Natural killer cell (primary cell): ENCODE measurements around the gene RAB27A. TPM values are rescaled to one million over a fixed set of nuclear protein-coding genes. Genes with fewer than 3 reads are reported as not detected.
A peak's percentile ranks its signal among the peaks of the same experiment; 100 is the strongest.

Experiments
- ATAC-seq, 3 donors: fragments of 150-1000 bp in 2 of 3; fragments of 200-7000 bp in 1 of 3; cut with Tn5 transposase; 1 replicate in 1 of 3; 2 replicates in 2 of 3; pipeline ENCODE4 v1.10.0; 2021; ENCODE audit warnings: mild to moderate bottlenecking in 2 of 3, moderate library complexity in 2 of 3
- DNase-seq, 2 donors: peaks; one replicate each; pipeline versions ENCODE4 v3.0.0 to v3.0.0-alpha.2; 2013 to 2021; ENCODE audit warnings: mixed read lengths in 1 of 2
- H3K27ac ChIP-seq: one replicate; pipeline ENCODE4 v1.5.1; 2013; ENCODE audit warnings: mild to moderate bottlenecking, low read length
- H3K27me3 ChIP-seq: one replicate; pipeline ENCODE4 v1.6.1; 2013; ENCODE audit warnings: low read length; ENCODE audit not compliant: control insufficient read depth, insufficient read depth
- H3K36me3 ChIP-seq: one replicate; pipeline ENCODE4 v1.6.1; 2013; ENCODE audit warnings: low read length; ENCODE audit not compliant: control insufficient read depth, insufficient read depth
- H3K4me1 ChIP-seq: one replicate; pipeline ENCODE4 v1.6.1; 2013; ENCODE audit warnings: low read length; ENCODE audit not compliant: control insufficient read depth, insufficient read depth
- H3K4me3 ChIP-seq: one replicate; pipeline ENCODE4 v1.5.1; 2013; ENCODE audit warnings: low read length
- H3K9me3 ChIP-seq: one replicate; pipeline ENCODE4 v1.6.1; 2013; ENCODE audit warnings: low read length; ENCODE audit not compliant: control insufficient read depth, insufficient read depth
- H3K27ac Mint-ChIP-seq, 2 donors: one replicate each; pipeline ENCODE4 v1.8.0; 2022; ENCODE audit warnings: mild to moderate bottlenecking in 2 of 2, mixed read lengths in 2 of 2, moderate library complexity in 1 of 2
- H3K27me3 Mint-ChIP-seq, 2 donors: one replicate each; pipeline ENCODE4 v1.8.0; 2022; ENCODE audit warnings: low read depth in 2 of 2, mixed read lengths in 2 of 2
- H3K36me3 Mint-ChIP-seq: one replicate; pipeline ENCODE4 v1.8.0; 2022; ENCODE audit warnings: mixed read lengths
- H3K4me1 Mint-ChIP-seq, 2 donors: one replicate each; pipeline ENCODE4 v1.8.0; 2022; ENCODE audit warnings: mixed read lengths in 2 of 2
- H3K4me3 Mint-ChIP-seq: one replicate; pipeline ENCODE4 v1.8.0; 2022; ENCODE audit warnings: mild to moderate bottlenecking, moderate library complexity, mixed read lengths
- H3K9me3 Mint-ChIP-seq, 2 donors: one replicate each; pipeline ENCODE4 v1.8.0; 2022; ENCODE audit warnings: mixed read lengths in 2 of 2
- CTCF ChIP-seq: fragments of 200-600 bp; IDR thresholded peaks from one replicate; pipeline ENCODE4 v1.8.0; 2022; ENCODE audit warnings: antibody characterized with exemption
- WGBS: methylation state at CpG from one replicate; pipeline ENCODE4 v1.1.7; 2013; ENCODE audit warnings: missing lambda C conversion rate; ENCODE audit not compliant: insufficient coverage; 5-methylcytosine and 5-hydroxymethylcytosine counted together
- intact Hi-C: fragments of 100-400 bp; cut with micrococcal nuclease; formaldehyde crosslinking; loops from one replicate; pipeline ENCODE4 v1.14.2; 2022
- total RNA-seq, 4 donors: library from RNA; stranded (reverse); fragments of 120-200 nt in 1 of 4; gene quantifications; one replicate each; pipeline versions ENCODE4 v1.2.3 to v1.2.4, GENCODE V29; 2013 to 2022

Gene RAB27A
- total RNA-seq, 3 donors from 2014 or later (not counting 1 experiment from before 2014, with no cell fraction given) = 90.0 to 111 (median 98.1) TPM

GRCh38 chr15:55218056-55218455, 71.6 kb downstream of the RAB27A start:
- peaks cover 45 to 46% of the 10 kb centered on the region in 2 donors for H3K4me1 Mint-ChIP-seq
- H3K36me3 Mint-ChIP-seq = no peaks in the 10 kb centered on the region
- peaks cover 6% of the 10 kb centered on the region for H3K36me3 ChIP-seq
- WGBS = 59% methylated on average over 2 of the region's 2 CpGs
- TF ChIP-seq CTCF = no peak
- intact Hi-C loops = loop anchor here (5.0 kb wide), 1 partner anchor 219 kb away; no protein-coding TSS in a partner anchor
- H3K27me3 ChIP-seq = no peaks in the 10 kb centered on the region
- no peak overlapping the region for H3K4me3 Mint-ChIP-seq
- peak overlapping the region; percentile 81 to 91 for H3K27ac Mint-ChIP-seq
- H3K27me3 Mint-ChIP-seq = no peaks in the 10 kb centered on the region
- ATAC-seq = peak; percentile 25 to 50 (median 30)
- no peak overlapping the region for H3K4me3 ChIP-seq
- H3K4me1 ChIP-seq = peaks cover 24% of the 10 kb centered on the region
- peak in 1 of 2 donors; percentile 27 for DNase-seq
- peak overlapping the region; percentile 23 for H3K27ac ChIP-seq
- H3K9me3 Mint-ChIP-seq = no peaks in the 10 kb centered on the region
- H3K9me3 ChIP-seq = no peaks in the 10 kb centered on the region

GRCh38 chr15:55204464-55204863, 85.1 kb downstream of the RAB27A start:
- no peak overlapping the region for H3K4me3 ChIP-seq
- no peak overlapping the region for H3K4me3 Mint-ChIP-seq
- H3K27ac Mint-ChIP-seq = no peak overlapping the region
- H3K36me3 Mint-ChIP-seq = no peaks in the 10 kb centered on the region
- no peak overlapping the region for H3K27ac ChIP-seq
- intact Hi-C loops = no loop called here
- H3K4me1 Mint-ChIP-seq = no peaks in the 10 kb centered on the region
- no peaks in the 10 kb centered on the region for H3K9me3 ChIP-seq
- peaks cover 18% of the 10 kb centered on the region for H3K36me3 ChIP-seq
- H3K9me3 Mint-ChIP-seq = no peaks in the 10 kb centered on the region
- 99% methylated on average over 4 of the region's 4 CpGs for WGBS
- H3K27me3 Mint-ChIP-seq = no peaks in the 10 kb centered on the region
- no peaks in the 10 kb centered on the region for H3K27me3 ChIP-seq
- DNase-seq (no peak), ATAC-seq (no peak)
- no peak for TF ChIP-seq CTCF
- H3K4me1 ChIP-seq = no peaks in the 10 kb centered on the region

GRCh38 chr15:55202206-55202605, 87.4 kb downstream of the RAB27A start:
- Histone ChIP-seq H3K4me1 (no peaks in the 10 kb centered on the region), H3K27me3 (no peaks in the 10 kb centered on the region), H3K36me3 (peaks cover 16% of the 10 kb centered on the region), H3K4me3 (no peak overlapping the region), H3K9me3 (no peaks in the 10 kb centered on the region), H3K27ac (no peak overlapping the region)
- no peak overlapping the region for H3K4me3 Mint-ChIP-seq
- WGBS = 100% methylated on average over 1 of the region's 1 CpG
- no peaks in the 10 kb centered on the region for H3K4me1 Mint-ChIP-seq
- peak overlapping the region; percentile 9 to 29 for H3K27ac Mint-ChIP-seq
- ATAC-seq (no peak), DNase-seq (no peak)
- TF ChIP-seq CTCF = no peak
- H3K27me3 Mint-ChIP-seq = no peaks in the 10 kb centered on the region
- no peaks in the 10 kb centered on the region for H3K36me3 Mint-ChIP-seq
- no peaks in the 10 kb centered on the region for H3K9me3 Mint-ChIP-seq
- intact Hi-C loops = no loop called here

- Mint-ChIP-seq H3K27me3 (no peaks in the 10 kb centered on the region), H3K36me3 (no peaks in the 10 kb centered on the region), H3K27ac (no peak overlapping the region), H3K9me3 (no peaks in the 10 kb centered on the region), H3K4me3 (peak overlapping the region; percentile 73), H3K4me1 (no peaks in the 10 kb centered on the region)
- Histone ChIP-seq H3K4me3 (no peak overlapping the region), H3K27me3 (no peaks in the 10 kb centered on the region), H3K4me1 (peaks cover 3% of the 10 kb centered on the region), H3K36me3 (no peaks in the 10 kb centered on the region), H3K27ac (no peak overlapping the region), H3K9me3 (no peaks in the 10 kb centered on the region)
- TF ChIP-seq CTCF = no peak
- 92% methylated on average over 1 of the region's 3 CpGs for WGBS
- DNase-seq (no peak), ATAC-seq (no peak)
- intact Hi-C loops = no loop called here
Observed at GRCh38 chr15:55198706-55199105, 90.9 kb downstream of the RAB27A start.
